Measurements from ENCODE around the gene TBC1D22B.

TBC1D22B gene

GRCh38 chr6:37241131-37241530, 16.4 kb upstream of the TBC1D22B start:
- DNase-seq = no peak

- DNase-seq = no peak
Measured at GRCh38 chr6:37241775-37242428, 15.7 kb upstream of the TBC1D22B start.

- no peak for DNase-seq
Measured at GRCh38 chr6:37242429-37243052, 15.0 kb upstream of the TBC1D22B start.

GRCh38 chr6:37243131-37243815, 14.3 kb upstream of the TBC1D22B start:
- DNase-seq = no peak

GRCh38 chr6:37243816-37244370, 13.7 kb upstream of the TBC1D22B start:
- no peak for DNase-seq

GRCh38 chr6:37244430-37245310, 12.9 kb upstream of the TBC1D22B start:
- DNase-seq = no peak

GRCh38 chr6:37251211-37251780, 6.3 kb upstream of the TBC1D22B start:
- no peak for DNase-seq

- DNase-seq = no peak
Measured at GRCh38 chr6:37253486-37254007, 4.0 kb upstream of the TBC1D22B start.

GRCh38 chr6:37254881-37255280, 2.7 kb upstream of the TBC1D22B start:
- DNase-seq = no peak

GRCh38 chr6:37256692-37257319, 766 bp upstream of the TBC1D22B start:
- DNase-seq = no peak

GRCh38 chr6:37257320-37257633, 295 bp upstream of the TBC1D22B start:
- no peak for DNase-seq

GRCh38 chr6:37258405-37259105, 983 bp downstream of the TBC1D22B start:
- DNase-seq = no peak

- no peak for DNase-seq
Measured at GRCh38 chr6:37259191-37259590, 1.6 kb downstream of the TBC1D22B start.

GRCh38 chr6:37260040-37260439, 2.5 kb downstream of the TBC1D22B start:
- DNase-seq = no peak

GRCh38 chr6:37260444-37260843, 2.9 kb downstream of the TBC1D22B start:
- DNase-seq = no peak

GRCh38 chr6:37261198-37261597, 3.6 kb downstream of the TBC1D22B start:
- no peak for DNase-seq

GRCh38 chr6:37262446-37263026, 5.0 kb downstream of the TBC1D22B start:
- DNase-seq = no peak

GRCh38 chr6:37265001-37265400, 7.4 kb downstream of the TBC1D22B start:
- DNase-seq = no peak

GRCh38 chr6:37265860-37266259, 8.3 kb downstream of the TBC1D22B start:
- DNase-seq = no peak

GRCh38 chr6:37269105-37269504, 11.5 kb downstream of the TBC1D22B start:
- no peak for DNase-seq

All from stimulated activated CD8-positive, alpha-beta memory T cell treated with anti-CD3 and anti-CD28 coated beads, Interleukin-4, amount 100 ng/mL, for 48 hours (primary cell).